Raji (cell line): Measurements from ENCODE around the gene ALCAM.

Source experiments
- POLR2A ChIP-seq: IDR thresholded peaks from 2 replicates; pipeline ENCODE4 v1.6.1; 2011; ENCODE audit warnings: low read depth, low read length, control low read depth; ENCODE audit not compliant: insufficient read depth

ALCAM gene

GRCh38 chr3:105473521-105474223, 107.0 kb downstream of the ALCAM start:
- no peak for TF ChIP-seq POLR2A

DNA sequence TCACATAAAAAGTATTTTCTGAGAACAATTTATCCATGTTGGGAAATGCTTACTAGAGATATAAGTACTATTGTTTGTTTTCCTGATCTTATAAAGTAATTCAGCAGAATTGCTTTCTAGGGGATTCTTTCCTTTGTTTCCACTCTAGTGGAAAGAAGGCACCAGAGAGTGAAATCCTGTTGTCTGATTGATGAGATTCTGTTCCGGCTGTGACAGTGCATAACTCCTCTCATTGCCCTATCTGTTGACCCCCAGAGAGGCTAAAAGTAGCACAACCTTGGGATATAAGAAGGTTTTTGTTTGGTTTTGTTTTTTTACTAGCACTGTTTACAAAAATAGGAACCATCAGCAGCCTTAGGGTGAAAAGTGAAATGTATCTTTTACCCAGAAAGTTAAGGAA, 114.1 kb downstream of the ALCAM start:
- no peak for TF ChIP-seq POLR2A

GRCh38 chr3:105483476-105483875, 116.8 kb downstream of the ALCAM start:
- no peak for TF ChIP-seq POLR2A

- TF ChIP-seq POLR2A, result no peak
Measured at GRCh38 chr3:105490045-105490444, 123.3 kb downstream of the ALCAM start.

GRCh38 chr3:105493305-105493892, 126.7 kb downstream of the ALCAM start:
- no peak for TF ChIP-seq POLR2A

- TF ChIP-seq POLR2A, result no peak
Measured at GRCh38 chr3:105495021-105495420, 128.3 kb downstream of the ALCAM start.

GRCh38 chr3:105496343-105496742, 129.6 kb downstream of the ALCAM start:
- TF ChIP-seq POLR2A, result no peak

GRCh38 chr3:105497386-105497785, 130.7 kb downstream of the ALCAM start:
- TF ChIP-seq POLR2A, result no peak

- no peak for TF ChIP-seq POLR2A
Measured at GRCh38 chr3:105499961-105500360, 133.3 kb downstream of the ALCAM start.

DNA sequence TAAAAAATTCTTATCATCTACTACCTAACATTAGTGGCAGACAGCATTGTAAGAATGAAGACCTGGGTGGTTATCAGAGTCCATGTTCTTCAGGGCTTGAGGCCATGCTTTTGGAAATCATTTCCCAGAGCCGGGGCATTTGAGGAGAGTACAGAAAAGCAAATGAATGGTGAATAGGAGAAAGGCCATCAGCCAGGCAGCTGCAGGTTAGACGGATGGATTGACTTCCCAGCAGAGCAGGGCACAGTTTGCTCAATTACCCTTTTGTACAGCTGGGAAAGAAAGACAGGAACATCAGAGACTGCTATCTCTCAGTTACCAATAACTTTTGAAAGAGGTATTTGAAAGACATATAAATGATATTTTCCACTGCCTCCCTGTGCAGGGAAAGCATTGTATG, 135.6 kb downstream of the ALCAM start:
- no peak for TF ChIP-seq POLR2A

DNA sequence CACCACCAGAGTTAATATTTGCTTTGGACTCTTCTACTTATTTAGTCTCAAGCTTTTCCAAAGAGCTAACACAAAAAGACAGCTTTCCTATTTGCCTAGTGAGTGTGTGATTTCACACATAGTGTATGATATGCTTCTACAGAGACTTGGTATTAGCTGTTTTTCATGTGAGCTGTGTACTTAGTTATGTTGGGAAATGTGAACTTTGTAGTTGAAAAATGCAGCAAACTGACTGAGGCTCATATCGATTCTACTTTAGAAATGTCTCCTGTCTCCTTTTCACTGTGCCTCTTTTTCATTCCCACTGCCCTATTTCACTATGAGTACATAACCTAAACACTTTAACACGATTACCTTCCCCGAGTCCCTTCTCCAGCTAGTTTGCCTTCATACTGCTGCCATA, 136.5 kb downstream of the ALCAM start:
- TF ChIP-seq POLR2A, result no peak

- no peak for TF ChIP-seq POLR2A
Measured at GRCh38 chr3:105504440-105504951, 137.8 kb downstream of the ALCAM start.

GRCh38 chr3:105505170-105505569, 138.5 kb downstream of the ALCAM start:
- no peak for TF ChIP-seq POLR2A

GRCh38 chr3:105511031-105511430, 144.3 kb downstream of the ALCAM start:
- no peak for TF ChIP-seq POLR2A

DNA sequence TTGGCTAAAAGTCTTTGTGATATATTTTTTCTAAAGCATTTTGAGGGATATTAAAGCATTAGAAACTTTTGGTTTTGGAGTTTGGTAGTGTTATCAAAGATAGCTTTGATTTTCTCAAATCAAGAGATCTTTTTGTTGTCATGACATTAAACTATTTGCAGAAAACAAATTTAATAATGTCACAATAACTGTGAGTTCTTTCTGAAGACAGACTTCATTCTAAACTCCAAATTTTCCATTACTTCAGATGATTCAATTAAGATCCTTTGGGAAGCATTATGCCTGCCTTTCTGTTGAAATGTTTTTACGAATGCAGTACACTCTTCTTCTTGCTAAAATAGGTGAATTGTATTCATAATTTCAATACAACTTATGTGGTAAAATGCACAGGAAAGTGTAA, 145.4 kb downstream of the ALCAM start:
- TF ChIP-seq POLR2A, result no peak

DNA sequence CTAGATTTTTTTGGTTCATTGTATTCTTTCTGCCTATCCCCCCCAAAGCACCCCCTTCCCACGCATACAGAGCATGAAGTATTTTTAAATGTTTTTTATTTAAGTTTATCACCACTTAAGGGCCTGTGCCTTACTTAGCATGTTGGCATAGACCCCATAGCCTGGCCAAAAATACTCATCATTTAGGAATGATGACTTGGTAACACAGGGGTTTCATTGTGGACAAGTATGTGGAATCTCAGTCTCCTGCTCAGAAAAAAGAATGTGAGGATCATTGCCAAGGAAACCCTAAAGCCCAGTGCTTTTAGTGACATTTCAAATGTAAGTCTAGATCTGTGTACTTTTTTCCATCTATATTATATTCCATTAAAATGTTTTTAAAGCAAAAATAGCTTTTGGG, 146.3 kb downstream of the ALCAM start:
- TF ChIP-seq POLR2A, result no peak

- TF ChIP-seq POLR2A, result no peak
Measured at GRCh38 chr3:105513886-105514285, 147.2 kb downstream of the ALCAM start.
